Ovary (tissue), 3 donors: Measurements from ENCODE around the gene SIX6.

Source experiments
- POLR2A ChIP-seq: fragments of 450-650 bp; IDR thresholded peaks from one replicate; pipeline ENCODE4 v1.6.1; 2017; ENCODE audit warnings: antibody characterized with exemption, mild to moderate bottlenecking, moderate library complexity
- TF ChIP-seq, protein P1 (sequence below), 3 donors: fragments of 450-650 bp in 2 of 3; fragments of 200-600 bp in 1 of 3; IDR thresholded peaks; one replicate each; pipeline versions ENCODE4 v1.5.1 to v1.8.0; 2016 to 2022; ENCODE audit warnings: antibody characterized with exemption in 3 of 3, mild to moderate bottlenecking in 1 of 3
- donor health status: DM: no; HTN: no; CAD: no.

DNA sequence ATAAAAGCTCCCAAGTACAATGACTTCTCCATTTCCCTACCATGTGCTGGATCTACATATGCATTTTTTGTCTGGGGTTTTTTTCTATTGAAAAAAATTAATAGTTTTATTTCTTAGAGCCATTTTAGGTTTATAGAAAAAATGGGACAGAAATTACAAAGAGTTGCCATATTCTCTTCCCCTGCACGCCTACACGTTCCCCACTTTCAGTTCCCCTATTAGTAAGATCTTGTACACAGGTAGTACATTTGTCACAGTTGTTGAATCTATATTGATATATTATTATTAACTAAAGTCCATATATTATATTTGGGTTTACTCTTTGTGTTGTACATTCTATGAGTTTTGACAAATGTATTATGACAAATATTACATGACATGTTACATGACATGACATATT, 35.7 kb downstream of the SIX6 start:
- TF ChIP-seq, protein P1, sequence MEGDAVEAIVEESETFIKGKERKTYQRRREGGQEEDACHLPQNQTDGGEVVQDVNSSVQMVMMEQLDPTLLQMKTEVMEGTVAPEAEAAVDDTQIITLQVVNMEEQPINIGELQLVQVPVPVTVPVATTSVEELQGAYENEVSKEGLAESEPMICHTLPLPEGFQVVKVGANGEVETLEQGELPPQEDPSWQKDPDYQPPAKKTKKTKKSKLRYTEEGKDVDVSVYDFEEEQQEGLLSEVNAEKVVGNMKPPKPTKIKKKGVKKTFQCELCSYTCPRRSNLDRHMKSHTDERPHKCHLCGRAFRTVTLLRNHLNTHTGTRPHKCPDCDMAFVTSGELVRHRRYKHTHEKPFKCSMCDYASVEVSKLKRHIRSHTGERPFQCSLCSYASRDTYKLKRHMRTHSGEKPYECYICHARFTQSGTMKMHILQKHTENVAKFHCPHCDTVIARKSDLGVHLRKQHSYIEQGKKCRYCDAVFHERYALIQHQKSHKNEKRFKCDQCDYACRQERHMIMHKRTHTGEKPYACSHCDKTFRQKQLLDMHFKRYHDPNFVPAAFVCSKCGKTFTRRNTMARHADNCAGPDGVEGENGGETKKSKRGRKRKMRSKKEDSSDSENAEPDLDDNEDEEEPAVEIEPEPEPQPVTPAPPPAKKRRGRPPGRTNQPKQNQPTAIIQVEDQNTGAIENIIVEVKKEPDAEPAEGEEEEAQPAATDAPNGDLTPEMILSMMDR (IDR thresholded peaks at IDR 0.05): no peak
- no peak for TF ChIP-seq POLR2A
